Right ventricle myocardium superior (tissue), 1 donor: ENCODE results near the gene NGLY1. TPM values are rescaled to one million over a fixed set of nuclear protein-coding genes. Genes with fewer than 3 reads are reported as not detected.

Source experiments
- ATAC-seq: fragments of 200-7000 bp; cut with Tn5 transposase; one replicate; pipeline ENCODE4 v1.9.1; 2020; ENCODE audit warnings: mild to moderate bottlenecking; ENCODE audit not compliant: poor library complexity
- DNase-seq: peaks from one replicate; pipeline ENCODE4 v3.0.0-alpha.2; 2020
- intact Hi-C: fragments of 100-400 bp; cut with DNase I; formaldehyde crosslinking; loops from one replicate; pipeline ENCODE4 v1.11.2; 2022
- total RNA-seq: library from RNA; stranded (reverse); fragmentation: NEBNext Ultra II Directional; extraction: Animal tissue kit (Norgen Biotek cat#: 25700); gene quantifications from one replicate; pipeline ENCODE4 v1.2.1, GENCODE V29; 2021
- donor health status: DM: no; HTN: yes; CAD: no; lungs with severe emphysema.

The NGLY1 gene
- total RNA-seq, 1 donor from 2014 or later: 29.6 TPM

- ATAC-seq (no peak), DNase-seq (no peak)
- intact Hi-C loops: no loop called here
Observed at GRCh38 chr3:25725810-25726209, 57.4 kb downstream of the NGLY1 start.

- DNase-seq (no peak), ATAC-seq (no peak)
- intact Hi-C loops: no loop called here
Observed at GRCh38 chr3:25724948-25725645, 58.1 kb downstream of the NGLY1 start.

GRCh38 chr3:25723802-25724201 is 59.4 kb downstream of the NGLY1 start:
- DNase-seq (no peak), ATAC-seq (no peak)
- intact Hi-C loops: no loop called here

GRCh38 chr3:25719321-25719720 is 63.9 kb downstream of the NGLY1 start:
- DNase-seq (no peak), ATAC-seq (no peak)
- intact Hi-C loops: no loop called here

GRCh38 chr3:25713341-25713985 is 69.8 kb downstream of the NGLY1 start:
- no peak for DNase-seq
- no peak for ATAC-seq
- intact Hi-C loops: no loop called here

GRCh38 chr3:25711090-25711489 is 72.2 kb downstream of the NGLY1 start:
- DNase-seq: no peak
- intact Hi-C loops: no loop called here
- ATAC-seq: no peak

GRCh38 chr3:25708036-25708435 is 75.2 kb downstream of the NGLY1 start:
- intact Hi-C loops: no loop called here
- ATAC-seq: no peak

GRCh38 chr3:25707268-25707926 is 75.8 kb downstream of the NGLY1 start:
- DNase-seq (no peak), ATAC-seq (no peak)
- intact Hi-C loops: no loop called here

More at GRCh38 chr3:25708036-25708435, 75.2 kb downstream of the NGLY1 start:
- DNase-seq: no peak

- intact Hi-C loops: no loop called here
- DNase-seq: no peak
Observed at GRCh38 chr3:25706213-25706612, 77.0 kb downstream of the NGLY1 start.

GRCh38 chr3:25697553-25697952 is 85.7 kb downstream of the NGLY1 start:
- no peak for DNase-seq
- intact Hi-C loops: no loop called here
- ATAC-seq: no peak

More at GRCh38 chr3:25706213-25706612, 77.0 kb downstream of the NGLY1 start:
- ATAC-seq: no peak

- intact Hi-C loops: no loop called here
- ATAC-seq (no peak), DNase-seq (no peak)
Observed at GRCh38 chr3:25695731-25696420, 87.4 kb downstream of the NGLY1 start.

- intact Hi-C loops: no loop called here
- DNase-seq (no peak), ATAC-seq (no peak)
Observed at GRCh38 chr3:25693238-25693637, 90.0 kb downstream of the NGLY1 start.

GRCh38 chr3:25692341-25692740 is 90.9 kb downstream of the NGLY1 start:
- ATAC-seq (no peak), DNase-seq (no peak)
- intact Hi-C loops: no loop called here

- DNase-seq (no peak), ATAC-seq (no peak)
- intact Hi-C loops: no loop called here
Observed at GRCh38 chr3:25690768-25691533, 92.3 kb downstream of the NGLY1 start.

GRCh38 chr3:25689226-25689625 is 94.0 kb downstream of the NGLY1 start:
- no peak for DNase-seq
- intact Hi-C loops: no loop called here
- no peak for ATAC-seq

GRCh38 chr3:25687742-25688141 is 95.5 kb downstream of the NGLY1 start:
- intact Hi-C loops: no loop called here
- no peak for ATAC-seq
- no peak for DNase-seq

GRCh38 chr3:25686766-25687165 is 96.5 kb downstream of the NGLY1 start:
- intact Hi-C loops: no loop called here
- no peak for ATAC-seq

GRCh38 chr3:25683882-25684281 is 99.4 kb downstream of the NGLY1 start:
- DNase-seq (no peak), ATAC-seq (no peak)
- intact Hi-C loops: no loop called here

More at GRCh38 chr3:25686766-25687165, 96.5 kb downstream of the NGLY1 start:
- DNase-seq: no peak

GRCh38 chr3:25683410-25683809 is 99.8 kb downstream of the NGLY1 start:
- intact Hi-C loops: no loop called here
- no peak for DNase-seq
- ATAC-seq: no peak
